Stimulated activated CD4-positive, alpha-beta T cell treated with anti-CD3 and anti-CD28 coated beads, Interleukin-15, amount 100 ng/mL, for 1 hour (primary cell): Measurements from ENCODE around the gene TENM3.

Experiments
- DNase-seq, 2 donors: peaks; one replicate each; pipeline ENCODE4 v3.0.0-alpha.2; 2020; ENCODE audit warnings: low read depth in 1 of 2, low spot score in 1 of 2

TENM3 gene

DNA sequence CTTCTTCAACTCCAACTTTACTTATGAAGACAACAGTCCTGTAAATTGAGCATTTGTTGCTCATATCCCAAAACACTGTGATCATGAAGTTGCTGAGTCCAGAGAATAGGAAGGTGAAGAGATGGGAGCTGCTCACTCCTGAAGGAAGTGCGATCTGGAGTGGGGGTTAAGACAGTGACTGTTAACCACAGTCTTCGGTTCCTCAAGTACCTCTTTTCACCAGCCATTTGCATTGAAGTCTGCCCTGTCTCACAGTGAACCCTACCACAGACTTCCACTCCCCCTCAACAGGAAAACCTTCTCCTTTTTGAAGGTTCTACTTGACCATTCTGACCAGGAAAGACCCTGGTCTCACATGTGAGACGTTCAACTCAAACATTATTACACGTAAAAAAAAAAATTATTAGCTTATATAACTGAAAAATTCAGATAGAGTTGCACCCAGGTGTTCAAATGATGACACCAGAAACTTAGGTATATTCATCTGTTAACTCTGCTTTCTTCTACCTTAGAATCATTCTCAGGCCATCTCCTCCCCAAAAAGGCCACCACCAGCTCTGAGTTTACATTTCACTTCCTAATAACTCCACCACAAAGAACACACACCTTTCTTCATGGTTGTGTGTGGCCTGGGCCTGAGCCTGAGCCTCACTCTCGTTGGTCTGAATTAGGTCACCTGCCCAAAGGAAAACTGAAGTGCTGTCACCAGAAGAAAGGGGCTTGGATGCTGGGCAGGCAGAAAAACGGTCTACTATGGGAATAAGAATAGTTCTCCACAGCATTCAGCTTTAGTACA lies 474.8 kb downstream of the TENM3 start:
- no peak for DNase-seq

DNA sequence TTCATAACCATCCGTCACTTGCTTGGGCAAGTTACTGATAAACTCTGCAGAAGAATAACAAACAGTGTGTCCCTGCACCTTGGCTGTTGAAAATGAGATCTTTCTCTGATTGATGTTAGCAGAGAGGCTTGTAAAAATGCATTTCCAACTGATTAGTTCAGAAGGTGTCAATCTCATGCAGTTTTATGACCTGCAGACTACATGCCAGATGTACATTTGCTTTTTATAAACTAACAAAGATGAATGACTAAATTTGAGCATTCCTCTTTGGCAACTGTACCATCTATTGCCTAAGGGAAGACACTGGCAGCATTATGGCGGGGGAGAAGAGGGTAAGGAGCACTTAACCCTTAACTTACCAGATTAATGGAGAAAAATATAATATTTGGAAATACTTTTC lies 481.2 kb downstream of the TENM3 start:
- DNase-seq = no peak

DNA sequence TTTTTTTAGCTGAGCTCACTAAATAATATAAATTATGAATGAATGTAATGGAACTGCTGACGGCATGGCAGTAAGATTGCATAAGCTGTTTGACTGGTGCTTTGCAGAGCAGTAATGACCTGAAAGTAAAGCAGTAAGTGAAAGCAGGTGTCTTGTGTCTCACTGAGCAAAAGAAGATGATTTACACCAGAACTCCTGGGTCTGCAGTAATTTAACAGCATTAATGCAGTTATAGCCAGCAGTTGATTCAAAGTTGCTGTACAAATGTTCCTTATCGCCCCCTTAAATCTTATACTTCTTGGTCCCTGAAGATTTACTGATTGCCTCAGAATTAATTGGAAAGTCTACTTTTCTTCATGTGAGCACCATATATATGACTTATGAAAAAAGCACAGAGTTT lies 486.3 kb downstream of the TENM3 start:
- no peak for DNase-seq

DNA sequence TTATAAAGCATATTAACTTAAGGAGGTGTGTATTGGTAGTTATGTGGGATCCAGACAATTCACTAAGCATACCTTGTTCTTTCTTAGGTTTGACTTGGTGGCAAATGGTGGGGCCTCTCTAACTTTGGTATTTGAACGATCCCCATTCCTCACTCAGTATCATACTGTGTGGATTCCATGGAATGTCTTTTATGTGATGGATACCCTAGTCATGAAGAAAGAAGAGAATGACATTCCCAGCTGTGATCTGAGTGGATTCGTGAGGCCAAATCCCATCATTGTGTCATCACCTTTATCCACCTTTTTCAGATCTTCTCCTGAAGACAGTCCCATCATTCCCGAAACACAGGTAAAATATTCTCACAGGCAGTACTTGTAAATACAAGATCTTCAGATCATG lies 487.6 kb downstream of the TENM3 start:
- DNase-seq = no peak

DNA sequence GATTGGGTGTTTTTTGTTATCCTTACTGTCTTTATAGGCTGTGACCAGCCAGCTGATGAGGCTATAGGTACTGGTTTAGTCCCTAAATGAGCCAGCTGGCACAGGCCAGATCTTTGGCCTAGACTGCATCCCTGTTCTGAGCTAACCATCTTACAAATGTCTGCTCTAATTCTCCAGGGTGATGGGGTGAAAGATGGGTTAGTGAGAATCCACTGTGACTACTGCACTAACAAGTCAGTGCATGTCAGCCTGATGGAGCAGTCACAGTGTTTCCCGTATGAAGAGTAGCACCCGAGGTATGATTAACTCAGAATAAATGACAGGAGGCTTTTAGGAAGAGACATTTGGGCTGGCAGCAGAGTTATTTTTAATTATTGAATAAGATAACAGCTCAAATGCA lies 493.0 kb downstream of the TENM3 start:
- DNase-seq = no peak

DNA sequence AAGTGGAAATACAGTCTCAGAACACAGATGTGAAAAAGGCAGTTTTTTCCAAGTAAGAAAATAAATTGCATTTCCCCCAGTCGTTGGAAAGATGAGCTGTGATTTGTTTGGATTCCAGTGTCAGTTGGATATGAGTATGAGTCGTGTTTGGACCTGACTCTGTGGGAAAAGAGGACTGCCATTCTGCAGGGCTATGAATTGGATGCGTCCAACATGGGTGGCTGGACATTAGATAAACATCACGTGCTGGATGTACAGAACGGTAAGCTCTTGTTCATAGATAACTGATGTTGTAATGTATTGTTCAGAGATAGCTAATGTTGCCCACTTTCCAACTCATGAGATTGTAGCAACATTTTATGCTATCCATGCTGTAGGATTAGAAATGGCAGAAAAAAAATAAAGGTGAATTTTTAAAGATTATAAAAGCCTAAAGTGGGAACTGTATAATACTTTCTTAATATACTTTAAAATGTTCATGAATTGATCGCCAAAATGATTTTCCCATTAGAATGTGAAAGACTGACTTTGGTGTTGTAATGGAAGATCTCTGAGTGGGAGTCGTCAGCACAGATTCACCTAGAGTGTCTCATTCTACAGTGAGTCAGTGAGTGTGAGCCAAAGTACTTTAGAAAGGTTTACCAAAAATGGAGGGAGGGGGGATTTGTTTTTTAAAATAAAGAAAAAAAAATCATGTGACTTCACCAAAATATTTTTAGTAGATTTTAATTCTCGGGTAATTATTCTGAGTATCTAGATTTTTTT lies 495.3 kb downstream of the TENM3 start:
- no peak for DNase-seq

DNA sequence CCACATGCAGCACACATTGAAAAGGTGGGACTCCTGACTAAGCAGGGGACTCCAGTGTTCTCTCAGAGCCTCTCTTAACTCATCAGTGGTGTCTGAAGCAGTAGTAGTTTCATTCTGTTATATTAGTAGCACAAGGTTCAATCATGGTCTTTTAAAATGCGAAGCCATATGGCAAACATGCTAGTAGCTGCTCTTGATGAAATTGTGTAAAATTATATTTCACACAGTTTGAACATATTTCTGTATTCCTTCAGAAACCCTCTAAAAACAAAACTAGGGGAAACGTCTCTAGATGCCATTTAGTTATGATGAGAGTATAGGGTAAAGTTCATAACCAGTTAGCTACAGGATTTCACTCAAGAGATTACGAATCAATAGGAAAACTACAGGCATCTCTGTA lies 497.1 kb downstream of the TENM3 start:
- DNase-seq = no peak

DNA sequence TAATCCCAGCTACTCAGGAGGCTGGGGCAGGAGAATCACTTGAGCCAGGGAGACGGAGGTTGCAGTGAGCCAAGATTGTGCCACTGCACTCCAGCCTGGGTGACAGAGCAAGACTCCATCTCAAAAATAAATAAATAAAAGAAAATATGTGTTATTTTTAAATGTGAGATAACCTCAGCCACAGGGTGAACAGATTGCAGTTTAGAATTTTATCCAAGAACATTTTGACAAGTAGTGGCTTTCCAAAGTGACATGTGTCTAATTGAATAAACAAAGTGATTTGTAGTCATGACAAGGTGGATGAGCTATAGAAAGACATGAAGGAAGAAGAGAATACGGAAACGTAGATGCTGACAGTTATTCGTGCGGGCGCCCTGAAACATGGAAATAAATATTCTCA lies 497.9 kb downstream of the TENM3 start:
- no peak for DNase-seq

DNA sequence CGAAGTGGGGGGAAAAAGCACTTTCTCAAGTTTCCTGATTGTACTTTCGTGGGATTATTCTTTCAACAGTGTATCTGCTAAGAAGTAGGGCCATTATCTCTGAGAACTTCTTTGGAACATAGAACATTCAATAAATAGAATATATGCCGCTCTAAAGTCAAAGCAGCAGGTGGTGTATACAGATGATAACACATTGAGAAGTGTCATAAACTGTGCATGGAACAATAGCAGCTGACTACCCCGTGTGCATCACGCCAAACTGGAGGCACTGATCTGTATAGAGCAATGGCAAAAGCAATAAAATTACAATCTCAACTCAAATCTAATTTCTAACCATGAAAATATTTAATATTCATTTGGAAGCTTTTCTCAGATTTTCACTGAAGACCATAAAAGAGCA lies 498.7 kb downstream of the TENM3 start:
- no peak for DNase-seq

DNA sequence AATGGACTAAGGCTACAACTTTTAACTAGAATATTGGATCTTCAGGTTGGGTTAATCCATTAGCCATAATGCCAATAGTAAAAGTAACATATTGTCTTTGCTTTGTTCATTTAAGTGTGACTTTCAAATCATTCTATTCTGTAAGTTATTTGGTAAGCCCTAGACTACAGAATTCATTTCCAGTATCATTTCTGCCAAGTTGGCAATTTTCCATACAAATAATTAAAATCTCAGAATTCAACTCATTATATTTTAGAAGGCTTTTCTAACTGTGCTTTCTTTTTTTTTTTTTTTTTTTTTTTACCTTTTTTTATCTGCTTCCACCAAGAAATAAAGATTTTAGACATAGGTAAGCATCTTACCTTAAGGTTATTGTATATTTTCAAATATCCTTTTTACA lies 500.6 kb downstream of the TENM3 start:
- DNase-seq = no peak

DNA sequence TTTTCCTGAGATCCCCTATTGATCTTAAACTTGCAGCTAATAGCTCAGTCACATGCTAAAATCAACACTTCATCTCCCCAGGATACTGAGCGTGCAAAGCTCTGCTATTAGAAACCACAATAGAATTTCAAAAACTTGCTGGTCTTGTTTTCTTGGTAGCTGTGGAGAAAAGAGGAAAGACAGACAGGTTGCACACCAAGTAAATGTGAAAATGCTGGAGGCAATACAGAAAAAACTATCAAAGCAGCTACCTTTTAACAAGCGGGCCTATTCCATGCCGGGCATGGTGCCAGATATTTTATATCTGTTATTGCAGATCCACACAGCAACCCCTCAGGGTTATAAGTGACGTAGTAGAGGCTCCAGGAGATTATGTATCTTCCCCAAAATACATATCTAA lies 502.0 kb downstream of the TENM3 start:
- no peak for DNase-seq

DNA sequence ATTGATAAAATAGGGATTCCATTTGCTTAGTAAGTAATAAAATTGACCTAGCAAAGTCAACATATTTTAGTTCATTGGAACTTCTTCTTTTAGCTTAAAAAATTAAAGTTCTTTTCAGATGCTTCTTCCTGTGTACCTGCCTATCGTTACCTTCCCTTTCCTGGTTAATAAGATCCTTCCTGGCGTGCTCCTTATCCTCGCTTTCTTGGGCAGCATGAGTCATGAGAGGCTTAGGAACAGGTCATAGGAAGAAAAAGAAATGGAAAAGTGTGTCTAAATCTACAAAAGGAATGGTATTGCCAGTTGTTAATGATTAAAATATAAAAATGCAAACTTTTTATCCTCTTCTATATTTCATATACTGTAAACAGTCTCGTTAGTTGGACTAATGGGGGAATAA lies 503.7 kb downstream of the TENM3 start:
- DNase-seq = no peak

DNA sequence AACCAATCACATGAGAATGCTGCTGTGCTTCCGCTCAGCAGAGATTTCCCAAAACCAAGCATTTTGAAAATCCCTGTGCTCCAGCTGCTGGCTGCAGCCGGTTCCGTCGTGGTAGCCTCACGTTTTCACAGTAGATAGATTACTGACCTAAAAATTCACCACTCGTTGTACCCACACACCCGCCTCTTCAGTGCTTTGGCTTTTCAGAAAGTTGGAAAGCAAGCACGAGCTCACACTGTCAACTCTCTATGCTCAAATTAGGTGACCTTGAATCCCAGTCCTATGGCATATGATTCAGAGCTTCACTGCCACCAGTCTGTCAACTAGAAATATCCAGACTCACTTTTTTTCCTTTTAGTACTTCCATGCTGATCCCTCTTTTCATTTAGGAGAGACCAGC lies 505.1 kb downstream of the TENM3 start:
- DNase-seq = no peak

DNA sequence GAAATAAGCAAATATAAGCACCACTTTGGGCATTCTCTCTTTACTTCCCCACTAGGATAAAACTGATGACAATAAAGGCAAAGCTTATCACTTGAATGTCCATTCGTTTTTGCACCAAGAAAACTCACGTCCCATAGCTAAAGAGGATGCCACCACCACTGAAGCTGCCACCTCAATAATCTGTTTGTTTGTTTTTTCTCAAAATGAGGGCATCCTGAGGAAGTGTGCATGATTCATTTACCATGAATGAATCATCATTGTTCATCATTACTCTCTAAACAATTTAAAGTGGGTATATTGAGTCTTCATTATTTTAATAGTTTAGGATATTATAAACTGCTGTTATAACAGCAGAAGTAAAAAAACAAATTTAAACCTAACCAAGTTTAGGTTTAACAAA lies 505.7 kb downstream of the TENM3 start:
- no peak for DNase-seq

DNA sequence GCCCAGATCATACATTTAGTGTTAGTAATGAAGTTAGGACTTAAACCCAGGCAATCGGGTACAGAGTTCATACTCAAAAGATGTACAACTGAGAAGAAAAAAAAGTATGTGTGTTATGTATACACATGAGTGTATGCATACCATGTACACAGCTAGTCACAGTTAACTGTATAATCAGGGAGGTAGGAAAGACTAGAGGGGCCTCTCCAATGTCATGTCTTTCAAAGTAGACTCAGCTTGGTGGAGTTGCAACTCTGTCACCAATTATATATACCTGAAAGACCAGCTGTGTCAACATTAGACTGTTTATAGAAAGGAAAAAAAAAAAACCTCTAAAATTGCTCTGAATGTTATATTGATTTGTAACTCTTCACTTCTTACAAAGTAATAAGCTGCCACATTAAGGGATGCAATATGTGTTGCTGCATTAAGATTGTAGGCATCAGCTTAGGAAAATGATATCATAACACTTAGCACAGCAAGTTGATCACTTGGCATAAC lies 506.5 kb downstream of the TENM3 start:
- no peak for DNase-seq

DNA sequence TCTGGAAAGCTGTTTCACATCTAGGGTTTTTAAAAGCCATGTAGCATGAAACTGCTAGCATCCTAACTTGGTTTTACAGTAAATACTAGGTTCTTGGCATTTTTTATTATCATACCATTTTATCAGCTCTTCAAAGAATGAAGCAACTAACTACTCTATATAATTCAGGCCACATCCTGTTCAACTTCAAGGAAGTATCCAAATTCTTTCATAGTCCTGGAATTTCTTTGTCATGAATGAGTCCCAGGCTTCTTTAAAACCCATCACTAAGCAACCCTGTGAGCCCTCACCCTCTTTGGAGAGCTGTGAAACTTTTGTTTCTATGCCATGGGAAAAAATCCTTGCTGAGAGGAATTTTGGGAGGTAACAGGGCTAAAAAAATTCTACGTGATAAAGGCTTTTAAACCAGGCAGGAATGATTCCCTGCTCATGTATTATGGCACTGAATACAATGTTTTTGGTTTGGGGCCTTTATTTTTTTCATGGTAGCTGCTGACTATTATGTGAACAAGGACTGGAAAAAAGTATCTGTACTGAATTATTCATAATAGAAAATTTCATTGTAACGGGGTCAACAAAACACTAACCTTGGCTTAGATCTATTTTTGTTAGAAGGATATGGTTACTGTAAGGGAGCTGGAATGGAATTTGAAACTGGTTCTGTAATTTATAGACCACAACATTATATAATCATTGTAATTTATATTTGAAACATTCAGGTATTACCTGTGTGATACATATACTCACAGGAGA lies 509.1 kb downstream of the TENM3 start:
- no peak for DNase-seq

DNA sequence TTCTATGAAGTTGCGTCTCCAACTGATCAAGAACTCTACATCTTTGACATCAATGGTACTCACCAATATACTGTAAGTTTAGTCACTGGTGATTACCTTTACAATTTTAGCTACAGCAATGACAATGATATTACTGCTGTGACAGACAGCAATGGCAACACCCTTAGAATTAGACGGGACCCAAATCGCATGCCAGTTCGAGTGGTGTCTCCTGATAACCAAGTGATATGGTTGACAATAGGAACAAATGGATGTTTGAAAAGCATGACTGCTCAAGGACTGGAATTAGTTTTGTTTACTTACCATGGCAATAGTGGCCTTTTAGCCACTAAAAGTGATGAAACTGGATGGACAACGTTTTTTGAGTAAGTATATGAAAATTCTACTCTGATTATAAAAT lies 511.7 kb downstream of the TENM3 start:
- no peak for DNase-seq

DNA sequence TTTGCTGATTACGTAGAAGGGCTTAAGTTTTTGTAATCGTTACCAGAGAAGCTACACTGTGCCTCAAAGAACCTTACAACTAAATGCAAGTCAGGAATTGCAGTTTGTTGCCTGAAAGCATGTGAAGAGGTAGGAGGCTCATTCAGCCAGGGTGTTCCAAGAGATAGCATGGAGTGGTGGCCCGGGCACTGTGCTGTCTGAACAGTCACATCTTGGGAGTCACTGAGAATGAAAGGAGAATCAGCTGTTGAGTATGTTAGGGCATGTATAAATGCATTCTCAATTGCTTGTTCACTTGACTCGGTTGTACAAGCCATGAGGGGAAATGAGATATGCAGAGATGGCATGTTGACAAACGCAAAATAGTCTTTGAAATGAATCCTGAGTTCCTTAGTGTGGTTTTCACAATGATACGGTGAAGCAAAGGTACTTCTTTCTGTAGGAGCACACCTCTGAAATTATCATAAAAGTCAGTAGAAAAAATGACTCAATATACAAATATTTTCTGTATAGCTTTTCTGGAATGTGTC lies 513.0 kb downstream of the TENM3 start:
- no peak for DNase-seq

DNA sequence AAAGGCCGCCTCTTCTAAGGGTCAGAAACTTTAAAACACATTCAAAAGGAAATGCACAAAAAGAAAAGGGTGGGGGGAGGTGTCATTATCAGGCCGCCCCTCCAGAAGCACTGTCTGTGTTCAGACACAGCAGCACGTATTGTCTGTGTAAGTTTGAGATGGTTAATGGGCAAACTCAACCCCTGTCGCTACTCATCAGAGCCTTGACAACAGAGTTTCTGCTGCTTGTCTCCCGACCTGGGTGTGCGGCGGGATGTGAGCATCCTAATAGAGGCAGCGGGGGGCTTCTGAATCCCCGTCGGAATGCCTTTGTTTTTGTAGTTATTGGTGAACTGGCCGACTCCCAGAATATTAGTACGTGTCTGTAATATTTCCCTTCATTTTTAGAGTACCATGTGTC lies 515.1 kb downstream of the TENM3 start:
- no peak for DNase-seq

DNA sequence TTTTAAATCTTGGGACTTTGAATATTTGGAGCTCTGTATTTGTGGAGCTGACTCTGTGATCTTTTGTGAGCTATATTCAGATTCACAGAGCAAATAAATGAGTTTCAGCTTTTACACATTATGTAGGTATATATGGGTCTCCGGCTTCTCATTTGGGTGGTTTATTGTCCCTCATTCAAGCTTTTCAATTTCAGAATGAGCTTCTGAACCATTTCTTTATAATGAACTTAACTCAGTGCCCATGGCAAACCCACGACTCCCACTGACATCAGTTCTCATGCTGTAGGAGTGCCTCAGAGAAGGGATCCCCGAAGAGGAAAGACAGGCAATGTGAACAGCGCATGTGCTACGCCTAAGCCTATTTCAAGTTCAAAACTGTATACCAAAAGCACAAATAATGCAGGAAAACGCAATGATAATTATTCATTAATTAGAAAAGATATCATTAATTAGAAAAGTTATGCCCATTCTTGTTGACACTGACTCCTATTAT lies 517.4 kb downstream of the TENM3 start:
- DNase-seq = no peak

DNA sequence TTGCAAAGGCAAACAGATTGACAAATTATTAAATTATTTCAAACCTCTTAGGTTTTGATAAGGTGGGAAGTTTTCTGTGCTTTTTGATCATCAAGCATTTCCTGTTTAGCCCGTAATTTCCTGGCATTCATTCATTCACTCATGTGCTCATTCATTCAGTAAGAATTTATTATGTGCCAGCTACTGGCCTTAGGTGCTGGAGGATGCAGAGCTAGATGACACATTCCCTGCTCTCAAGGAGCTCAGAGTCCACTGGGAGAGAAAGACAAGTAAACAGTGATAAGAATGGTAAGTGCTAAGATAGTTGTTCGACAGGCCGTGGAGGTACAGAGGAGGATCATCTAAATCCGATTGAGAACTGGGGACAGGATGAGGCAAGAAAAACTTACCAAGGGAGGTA lies 520.9 kb downstream of the TENM3 start:
- no peak for DNase-seq
